ENCODE measurements around the gene THBS3. TPM values are rescaled to one million over a fixed set of nuclear protein-coding genes. Genes with fewer than 3 reads are reported as not detected.

THBS3 gene
- total and polyA plus RNA-seq, 10 donors = 10.2 to 31.2 (median 20.8) TPM

DNA sequence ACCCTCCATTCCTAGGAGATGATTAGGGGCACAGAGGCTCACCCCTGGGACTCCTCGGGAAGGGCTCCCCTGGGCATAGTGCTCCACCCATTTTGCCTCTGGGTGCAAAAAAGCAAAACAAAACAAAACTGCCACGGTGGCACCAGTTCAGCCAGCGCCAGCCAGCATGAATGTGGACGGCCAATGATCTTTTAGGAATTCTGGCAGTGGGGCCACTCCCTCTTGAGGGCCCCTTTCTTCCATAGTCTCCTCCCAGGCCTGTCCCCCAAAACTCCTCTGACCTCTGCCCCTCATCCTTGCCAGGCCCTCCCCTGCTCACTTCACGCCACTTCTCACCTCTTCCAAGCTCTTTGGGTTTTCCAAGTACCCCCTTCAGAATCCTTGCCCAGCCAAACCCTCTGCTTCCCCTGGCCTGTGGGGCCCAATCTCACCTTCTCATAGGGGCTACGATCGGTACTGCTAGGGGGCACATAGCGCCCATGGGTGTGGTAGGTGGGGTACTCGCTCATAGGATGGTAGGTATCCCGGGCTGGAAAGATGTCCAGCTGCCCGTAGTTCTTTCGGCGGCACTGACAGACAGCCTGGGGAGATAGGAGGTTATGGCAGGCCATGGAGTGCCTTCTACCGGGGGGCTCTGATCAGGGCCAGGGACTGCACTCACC lies 20.8 kb downstream of the THBS3 start:
- intact Hi-C loops (cut with DNase I; ENCODE audit: low total_unique reads) = no loop called here
- Histone ChIP-seq H3K4me1 (peaks cover 9 to 29% (median 27%) of the 10 kb centered on the region in 6 donors), H3K4me3 (no peak overlapping the region), H3K9me3 (no peaks in the 10 kb centered on the region), H3K36me3 (no peaks in the 10 kb centered on the region), H3K27me3 (replicated peaks in 1 of 7) (no peaks in the 10 kb centered on the region), H3K27ac (no peak overlapping the region)
- TF ChIP-seq, protein P1, sequence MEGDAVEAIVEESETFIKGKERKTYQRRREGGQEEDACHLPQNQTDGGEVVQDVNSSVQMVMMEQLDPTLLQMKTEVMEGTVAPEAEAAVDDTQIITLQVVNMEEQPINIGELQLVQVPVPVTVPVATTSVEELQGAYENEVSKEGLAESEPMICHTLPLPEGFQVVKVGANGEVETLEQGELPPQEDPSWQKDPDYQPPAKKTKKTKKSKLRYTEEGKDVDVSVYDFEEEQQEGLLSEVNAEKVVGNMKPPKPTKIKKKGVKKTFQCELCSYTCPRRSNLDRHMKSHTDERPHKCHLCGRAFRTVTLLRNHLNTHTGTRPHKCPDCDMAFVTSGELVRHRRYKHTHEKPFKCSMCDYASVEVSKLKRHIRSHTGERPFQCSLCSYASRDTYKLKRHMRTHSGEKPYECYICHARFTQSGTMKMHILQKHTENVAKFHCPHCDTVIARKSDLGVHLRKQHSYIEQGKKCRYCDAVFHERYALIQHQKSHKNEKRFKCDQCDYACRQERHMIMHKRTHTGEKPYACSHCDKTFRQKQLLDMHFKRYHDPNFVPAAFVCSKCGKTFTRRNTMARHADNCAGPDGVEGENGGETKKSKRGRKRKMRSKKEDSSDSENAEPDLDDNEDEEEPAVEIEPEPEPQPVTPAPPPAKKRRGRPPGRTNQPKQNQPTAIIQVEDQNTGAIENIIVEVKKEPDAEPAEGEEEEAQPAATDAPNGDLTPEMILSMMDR (IDR thresholded peaks at IDR 0.05 in 8 of 11, conservative IDR thresholded peaks at IDR 0.05 in 3 of 11) = no peak
- TF ChIP-seq POLR2A (IDR thresholded peaks at IDR 0.05) (no peak), POLR2AphosphoS5 (IDR thresholded peaks at IDR 0.05) (no peak)
- no peak for DNase-seq
- WGBS, 5 donors = 85 to 89% (median 87%) methylated on average over 11 to 14 of the region's 14 CpGs

DNA sequence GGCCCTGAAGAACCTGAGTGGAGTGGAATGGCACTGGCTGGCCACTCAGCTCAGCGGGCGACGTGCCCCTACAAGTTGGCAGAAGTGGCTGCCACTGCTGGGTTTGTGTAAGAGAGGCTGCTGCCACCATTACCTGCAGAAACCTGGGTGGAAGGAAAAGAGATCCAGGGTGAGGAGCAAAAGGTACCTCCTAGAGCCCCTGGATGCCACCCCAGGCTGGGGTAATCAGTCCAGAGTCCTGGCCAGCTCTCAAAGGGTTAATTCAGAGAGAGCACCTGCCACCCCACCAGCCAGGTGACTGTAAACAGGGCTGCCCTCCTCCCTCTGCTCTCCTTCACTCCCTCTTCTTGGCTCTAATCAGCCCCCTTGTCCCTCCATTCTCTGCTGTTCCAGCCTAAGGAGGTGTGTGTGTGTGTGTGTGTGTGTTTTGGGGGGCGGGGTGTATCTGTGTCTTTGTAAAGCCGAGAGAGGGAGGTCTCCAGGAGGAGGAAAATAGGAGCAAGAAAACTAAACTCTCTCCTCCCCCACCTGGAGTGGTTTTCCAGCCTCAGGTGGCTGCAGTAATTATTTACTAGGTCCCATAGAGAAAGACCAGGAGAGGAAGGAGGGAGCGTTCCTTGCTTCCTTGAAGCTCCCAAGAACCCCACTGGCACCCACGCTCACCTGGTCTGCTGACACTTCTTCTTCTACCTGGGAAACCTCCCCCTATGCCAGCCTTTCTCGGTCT lies 21.5 kb downstream of the THBS3 start:
- WGBS, 5 donors = 79 to 89% (median 85%) methylated on average over 6 to 8 of the region's 8 CpGs
- Histone ChIP-seq H3K27ac (peak overlapping the region in 4 of 8 donors; percentile 54 to 82 (median 74)), H3K4me1 (peaks cover 9 to 29% (median 27%) of the 10 kb centered on the region in 6 donors), H3K4me3 (no peak overlapping the region), H3K9me3 (no peaks in the 10 kb centered on the region), H3K27me3 (replicated peaks in 1 of 7) (no peaks in the 10 kb centered on the region), H3K36me3 (no peaks in the 10 kb centered on the region)
- no peak for DNase-seq
- intact Hi-C loops (cut with DNase I; ENCODE audit: low total_unique reads) = no loop called here
- TF ChIP-seq POLR2AphosphoS5 (IDR thresholded peaks at IDR 0.05) (no peak), POLR2A (IDR thresholded peaks at IDR 0.05) (no peak)
- TF ChIP-seq, protein P1 (IDR thresholded peaks at IDR 0.05 in 8 of 11, conservative IDR thresholded peaks at IDR 0.05 in 3 of 11) = no peak

DNA sequence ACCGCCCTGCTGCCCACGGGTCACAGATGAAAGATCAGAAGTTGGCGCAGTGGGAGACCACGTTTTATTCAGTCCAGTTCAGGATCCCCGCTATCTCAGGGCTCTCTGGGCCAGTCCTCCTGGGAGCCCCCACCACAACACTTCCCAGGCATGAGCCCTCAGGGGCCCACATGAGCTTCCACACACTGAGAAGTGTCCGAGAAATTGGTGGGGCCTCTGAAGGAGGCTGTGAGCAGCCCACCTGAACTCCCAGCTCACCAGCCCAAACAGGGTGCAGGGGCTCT lies 22.0 kb downstream of the THBS3 start:
- H3K36me3 ChIP-seq = no peaks in the 10 kb centered on the region
- H3K4me3 ChIP-seq = no peak overlapping the region
- intact Hi-C loops (cut with DNase I; ENCODE audit: low total_unique reads) = no loop called here
- TF ChIP-seq POLR2AphosphoS5 (IDR thresholded peaks at IDR 0.05) (no peak), POLR2A (IDR thresholded peaks at IDR 0.05) (no peak)
- TF ChIP-seq, protein P1 (IDR thresholded peaks at IDR 0.05 in 8 of 11, conservative IDR thresholded peaks at IDR 0.05 in 3 of 11) = no peak
- H3K27me3 ChIP-seq (replicated peaks in 1 of 7) = no peaks in the 10 kb centered on the region
- no peaks in the 10 kb centered on the region for H3K9me3 ChIP-seq
- WGBS, 5 donors = 60 to 85% (median 65%) methylated on average over 6 of the region's 6 CpGs
- no peak for DNase-seq
- peak overlapping the region in 5 of 8 donors; percentile 54 to 82 (median 73) for H3K27ac ChIP-seq
- H3K4me1 ChIP-seq = peaks cover 9 to 33% (median 27%) of the 10 kb centered on the region in 6 donors
